ENCODE results near the gene ABHD17B.

GRCh38 chr9:71819115-71819739 is 91.8 kb downstream of the ABHD17B start:
- TF ChIP-seq CTCF (IDR thresholded peaks at IDR 0.05) (peak; percentile 49 to 86 (median 69)), POLR2A (IDR thresholded peaks at IDR 0.05) (no peak)

Measured in adrenal gland (tissue), 5 donors.